Endodermal cell (in vitro differentiated cells): Measurements from ENCODE around the gene PHKG2. TPM values are rescaled to one million over a fixed set of nuclear protein-coding genes. Genes with fewer than 3 reads are reported as not detected.
A peak's percentile ranks its signal among the peaks of the same experiment; 100 is the strongest.
"Not testable (repeated sequence)": the region's sequence is repeated elsewhere in the genome, so short reads cannot be mapped to it uniquely, and the experiment has no call there.

ENCODE experiments used
- DNase-seq: peaks from one replicate; pipeline ENCODE4 v3.0.0-alpha.2; 2017
- H3K27ac ChIP-seq: 2 replicates; pipeline ENCODE4 v1.5.1; 2013; ENCODE audit warnings: mild to moderate bottlenecking, low read depth, low read length, moderate library complexity
- H3K27me3 ChIP-seq: 2 replicates; pipeline ENCODE4 v1.6.1; 2013; ENCODE audit warnings: mild to moderate bottlenecking, low read length, moderate library complexity; ENCODE audit not compliant: insufficient read depth, control insufficient read depth, poor library complexity, severe bottlenecking
- H3K36me3 ChIP-seq: 2 replicates; pipeline ENCODE4 v1.7.0; 2013; ENCODE audit warnings: mild to moderate bottlenecking, low read length, moderate library complexity; ENCODE audit not compliant: control insufficient read depth, insufficient read depth
- H3K4me1 ChIP-seq: one replicate; pipeline ENCODE4 v1.7.0; 2013; ENCODE audit warnings: low read length; ENCODE audit not compliant: control insufficient read depth, insufficient read depth
- H3K4me3 ChIP-seq: 2 replicates; pipeline ENCODE4 v1.5.1; 2013; ENCODE audit warnings: mild to moderate bottlenecking, low read length, moderate library complexity
- H3K9ac ChIP-seq: 2 replicates; pipeline ENCODE4 v1.6.1; 2013; ENCODE audit warnings: mild to moderate bottlenecking, low read length, moderate library complexity; ENCODE audit not compliant: poor library complexity, severe bottlenecking; ENCODE audit errors: extremely low read depth
- H3K9me3 ChIP-seq: 2 replicates; pipeline ENCODE4 v1.6.1; 2013; ENCODE audit warnings: mild to moderate bottlenecking, low read length, moderate library complexity; ENCODE audit not compliant: control insufficient read depth
- H3K27ac Mint-ChIP-seq: 2 replicates; pipeline ENCODE4 v1.8.0; 2020; ENCODE audit warnings: mixed read lengths
- H3K27me3 Mint-ChIP-seq: 2 replicates; pipeline ENCODE4 v1.8.0; 2021; ENCODE audit warnings: mild to moderate bottlenecking, mixed read lengths; ENCODE audit not compliant: insufficient read depth
- H3K36me3 Mint-ChIP-seq: 2 replicates; pipeline ENCODE4 v1.8.0; 2020; ENCODE audit warnings: low read depth, mixed read lengths
- H3K4me1 Mint-ChIP-seq: 2 replicates; pipeline ENCODE4 v1.8.0; 2020; ENCODE audit warnings: mixed read lengths
- H3K4me3 Mint-ChIP-seq: 2 replicates; pipeline ENCODE4 v1.8.0; 2020; ENCODE audit warnings: mild to moderate bottlenecking, moderate library complexity, mixed read lengths
- H3K9me3 Mint-ChIP-seq: 2 replicates; pipeline ENCODE4 v1.8.0; 2020; ENCODE audit warnings: mild to moderate bottlenecking, mixed read lengths
- WGBS, 2 experiments: methylation state at CpG; one replicate each; pipeline versions ENCODE4 v1.1.5 to v1.1.7; 2013; ENCODE audit warnings: missing lambda C conversion rate in 2 of 2, mixed read lengths in 1 of 2; ENCODE audit not compliant: insufficient coverage in 1 of 2, insufficient read length in 1 of 2; 5-methylcytosine and 5-hydroxymethylcytosine counted together
- total RNA-seq, 2 donors: library from RNA; stranded (reverse); fragmentation: NEBNext Ultra II Directional in 1 of 2; extraction: Animal tissue kit (Norgen Biotek cat#: 25700) in 1 of 2; gene quantifications; 2 replicates in 1 of 2; 3 replicates in 1 of 2; pipeline ENCODE4 v1.2.1, GENCODE V29; 2021
- TF ChIP-seq, protein P1 (sequence below): fragments of 200-600 bp; sonication (generic); conservative IDR thresholded peaks from 2 replicates; pipeline ENCODE4 v1.5.0; 2021; ENCODE audit warnings: antibody characterized with exemption, mild to moderate bottlenecking

The PHKG2 gene
- total RNA-seq, 2 donors from 2014 or later, result 49.8 to 54.8 TPM

DNA sequence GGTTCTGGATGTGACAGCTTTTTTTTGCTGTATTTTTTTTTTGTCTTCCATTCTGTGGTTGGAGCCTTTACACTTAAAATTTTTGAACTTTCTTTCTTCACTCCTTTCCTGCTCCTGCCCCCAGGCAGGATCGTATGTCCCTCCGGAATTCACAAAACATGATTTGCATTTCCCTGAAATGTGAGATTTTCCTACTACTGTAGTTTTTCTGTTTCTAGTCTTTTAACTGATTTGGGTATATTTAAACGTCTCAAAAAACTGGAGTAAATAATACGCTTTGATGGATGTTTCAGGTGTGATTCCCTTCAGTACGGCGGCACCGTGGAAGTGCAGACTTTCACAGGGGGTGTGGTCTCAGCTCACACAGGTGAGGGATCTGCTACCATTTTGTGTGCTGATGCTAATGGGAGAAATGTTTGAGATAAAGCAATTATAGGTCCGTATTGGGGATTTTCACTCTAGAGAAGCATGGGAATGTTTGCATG, 48.6 kb upstream of the PHKG2 start:
- DNase-seq, result no peak
- 53 to 70% methylated on average over 5 to 7 of the region's 8 CpGs for WGBS, 2 experiments
- Histone ChIP-seq H3K4me3 (peak overlapping the region; percentile 99), H3K4me1 (no peaks in the 10 kb centered on the region), H3K9ac (peak overlapping the region; percentile 100), H3K27me3 (peaks cover 8% of the 10 kb centered on the region), H3K27ac (peak overlapping the region; percentile 100), H3K9me3 (no peaks in the 10 kb centered on the region), H3K36me3 (peaks cover 39% of the 10 kb centered on the region)
- peaks cover 32% of the 10 kb centered on the region for H3K36me3 Mint-ChIP-seq
- H3K27me3 Mint-ChIP-seq, result peaks cover 28% of the 10 kb centered on the region
- peaks cover 12% of the 10 kb centered on the region for H3K4me1 Mint-ChIP-seq
- TF ChIP-seq, protein P1, sequence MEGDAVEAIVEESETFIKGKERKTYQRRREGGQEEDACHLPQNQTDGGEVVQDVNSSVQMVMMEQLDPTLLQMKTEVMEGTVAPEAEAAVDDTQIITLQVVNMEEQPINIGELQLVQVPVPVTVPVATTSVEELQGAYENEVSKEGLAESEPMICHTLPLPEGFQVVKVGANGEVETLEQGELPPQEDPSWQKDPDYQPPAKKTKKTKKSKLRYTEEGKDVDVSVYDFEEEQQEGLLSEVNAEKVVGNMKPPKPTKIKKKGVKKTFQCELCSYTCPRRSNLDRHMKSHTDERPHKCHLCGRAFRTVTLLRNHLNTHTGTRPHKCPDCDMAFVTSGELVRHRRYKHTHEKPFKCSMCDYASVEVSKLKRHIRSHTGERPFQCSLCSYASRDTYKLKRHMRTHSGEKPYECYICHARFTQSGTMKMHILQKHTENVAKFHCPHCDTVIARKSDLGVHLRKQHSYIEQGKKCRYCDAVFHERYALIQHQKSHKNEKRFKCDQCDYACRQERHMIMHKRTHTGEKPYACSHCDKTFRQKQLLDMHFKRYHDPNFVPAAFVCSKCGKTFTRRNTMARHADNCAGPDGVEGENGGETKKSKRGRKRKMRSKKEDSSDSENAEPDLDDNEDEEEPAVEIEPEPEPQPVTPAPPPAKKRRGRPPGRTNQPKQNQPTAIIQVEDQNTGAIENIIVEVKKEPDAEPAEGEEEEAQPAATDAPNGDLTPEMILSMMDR, result no peak
- peak overlapping the region; percentile 81 for H3K4me3 Mint-ChIP-seq
- peak overlapping the region; percentile 94 for H3K27ac Mint-ChIP-seq
- H3K9me3 Mint-ChIP-seq, result no peaks in the 10 kb centered on the region

DNA sequence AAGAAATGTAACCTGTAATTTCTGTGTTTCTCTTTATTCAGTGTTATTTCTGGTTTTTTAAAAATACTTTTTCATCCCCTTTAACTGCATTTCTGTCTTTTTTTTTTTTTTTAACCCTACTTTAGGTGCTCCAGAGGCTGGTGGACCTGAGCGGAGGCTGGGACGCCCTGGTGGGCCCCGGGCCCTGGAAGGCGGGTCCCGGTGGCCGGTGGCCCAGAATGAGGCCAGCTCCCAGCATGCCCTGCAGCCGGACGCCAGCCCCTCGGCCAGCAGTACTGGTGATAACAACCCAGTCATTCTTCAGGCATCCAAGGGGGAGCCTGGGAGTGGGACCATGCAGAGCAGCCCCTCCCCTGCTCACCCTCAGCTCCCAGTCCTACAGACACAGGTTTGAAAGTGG, 47.7 kb upstream of the PHKG2 start:
- TF ChIP-seq, protein P1, result no peak
- Histone ChIP-seq H3K27me3 (no peaks in the 10 kb centered on the region), H3K27ac (no peak overlapping the region), H3K4me3 (peak overlapping the region; percentile 99), H3K36me3 (peaks cover 44% of the 10 kb centered on the region), H3K4me1 (no peaks in the 10 kb centered on the region), H3K9me3 (no peaks in the 10 kb centered on the region), H3K9ac (no peak overlapping the region)
- no peak for DNase-seq
- Mint-ChIP-seq H3K9me3 (no peaks in the 10 kb centered on the region), H3K4me1 (peaks cover 12% of the 10 kb centered on the region), H3K36me3 (peaks cover 37% of the 10 kb centered on the region), H3K27ac (no peak overlapping the region), H3K4me3 (no peak overlapping the region), H3K27me3 (peaks cover 20% of the 10 kb centered on the region)
- WGBS, 2 experiments, result 82 to 89% methylated on average over 6 to 9 of the region's 9 CpGs

DNA sequence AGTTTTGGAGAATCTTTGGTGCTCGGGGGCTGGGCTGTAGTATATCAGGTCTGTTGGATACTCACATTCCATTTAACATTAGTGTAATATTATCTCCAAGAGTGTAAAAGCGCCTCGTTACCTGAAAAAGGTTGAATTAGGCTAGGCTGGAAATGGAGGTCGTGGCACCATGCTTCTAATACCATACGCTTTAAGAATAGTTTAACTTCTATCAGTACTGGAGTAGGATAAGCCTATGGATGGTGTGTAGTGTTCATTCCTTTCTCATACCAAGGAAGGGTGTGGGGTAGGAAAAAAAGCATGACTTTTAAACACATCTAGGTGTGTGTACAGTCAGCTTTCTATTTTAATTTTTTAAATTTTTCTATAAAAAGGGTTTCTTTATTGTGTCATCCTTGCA, 47.3 kb upstream of the PHKG2 start:
- peaks cover 16% of the 10 kb centered on the region for H3K27me3 Mint-ChIP-seq
- H3K36me3 ChIP-seq, result peaks cover 49% of the 10 kb centered on the region
- no peaks in the 10 kb centered on the region for H3K9me3 ChIP-seq
- 90 to 100% methylated on average over 2 to 4 of the region's 5 CpGs for WGBS, 2 experiments
- no peaks in the 10 kb centered on the region for H3K4me1 ChIP-seq
- no peak for DNase-seq
- H3K9me3 Mint-ChIP-seq, result no peaks in the 10 kb centered on the region
- TF ChIP-seq, protein P1, result no peak
- H3K36me3 Mint-ChIP-seq, result peaks cover 40% of the 10 kb centered on the region
- no peak overlapping the region for H3K27ac ChIP-seq
- H3K27me3 ChIP-seq, result no peaks in the 10 kb centered on the region
- H3K27ac Mint-ChIP-seq, result no peak overlapping the region
- no peak overlapping the region for H3K4me3 Mint-ChIP-seq
- peaks cover 12% of the 10 kb centered on the region for H3K4me1 Mint-ChIP-seq
- no peak overlapping the region for H3K9ac ChIP-seq
- no peak overlapping the region for H3K4me3 ChIP-seq

DNA sequence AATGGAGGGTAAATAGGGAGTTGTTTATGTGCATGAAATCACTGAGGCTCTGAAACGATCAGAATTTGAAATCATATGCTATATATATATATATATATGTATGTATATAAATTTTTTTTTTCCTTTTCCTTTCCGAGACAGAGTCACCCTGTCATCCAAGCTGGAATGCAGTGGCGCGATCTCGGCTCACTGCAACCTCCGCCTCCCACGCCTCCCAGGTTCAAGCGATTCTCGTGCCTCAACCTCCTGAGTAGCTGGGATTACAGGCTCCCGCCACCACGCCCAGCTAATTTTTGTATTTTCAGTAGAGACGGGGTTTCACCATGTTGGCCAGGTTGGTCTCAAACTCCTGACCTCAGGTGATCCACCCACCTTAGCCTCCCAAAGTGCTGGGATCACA, 45.2 kb upstream of the PHKG2 start:
- not testable (repeated sequence) for H3K4me1 ChIP-seq, H3K27ac Mint-ChIP-seq, H3K9me3 Mint-ChIP-seq, H3K27me3 ChIP-seq, H3K4me3 ChIP-seq, H3K27ac ChIP-seq, H3K27me3 Mint-ChIP-seq, H3K9me3 ChIP-seq, DNase-seq, H3K9ac ChIP-seq, H3K4me1 Mint-ChIP-seq, H3K4me3 Mint-ChIP-seq
- WGBS, 2 experiments, result 97 to 98% methylated on average over 9 to 11 of the region's 12 CpGs
- peaks cover 70% of the 10 kb centered on the region for H3K36me3 ChIP-seq
- peaks cover 58% of the 10 kb centered on the region for H3K36me3 Mint-ChIP-seq
